CD14-positive monocyte (primary cell): ENCODE results near the gene FAM120A. TPM values are rescaled to one million over a fixed set of nuclear protein-coding genes. Genes with fewer than 3 reads are reported as not detected.
A peak's percentile ranks its signal among the peaks of the same experiment; 100 is the strongest.

Experiments used
- DNase-seq, 3 donors: peaks; one replicate each; pipeline ENCODE4 v3.0.0-alpha.2; 2011 to 2022
- H2AFZ ChIP-seq: 2 replicates; pipeline ENCODE4 v1.6.0; 2012; ENCODE audit warnings: mild to moderate bottlenecking, low read depth, low read length, inconsistent platforms; ENCODE audit not compliant: insufficient read depth, poor library complexity, severe bottlenecking
- H3K27ac ChIP-seq, 2 donors: 1 replicate in 1 of 2; 2 replicates in 1 of 2; pipeline ENCODE4 v1.5.1; 2012 to 2013; ENCODE audit warnings: low read length in 2 of 2, control low read depth in 1 of 2, inconsistent platforms in 1 of 2, low read depth in 1 of 2, mild to moderate bottlenecking in 1 of 2
- H3K27me3 ChIP-seq, 2 donors: one replicate each; pipeline versions ENCODE4 v1.6.0 to v1.6.1; 2011 to 2013; ENCODE audit warnings: low read length in 2 of 2; ENCODE audit not compliant: control insufficient read depth in 2 of 2, insufficient read depth in 2 of 2
- H3K36me3 ChIP-seq, 2 donors: replicated peaks in 1 of 2; 1 replicate in 1 of 2; 2 replicates in 1 of 2; pipeline versions ENCODE4 v1.5.1 to v1.6.1; 2012 to 2013; ENCODE audit warnings: low read length in 2 of 2, control low read depth in 1 of 2, inconsistent platforms in 1 of 2, mild to moderate bottlenecking in 1 of 2; ENCODE audit not compliant: insufficient read depth in 2 of 2, control insufficient read depth in 1 of 2
- H3K4me1 ChIP-seq, 2 donors: 1 replicate in 1 of 2; 2 replicates in 1 of 2; pipeline versions ENCODE4 v1.5.1 to v1.6.1; 2012 to 2013; ENCODE audit warnings: low read length in 2 of 2, control low read depth in 1 of 2, inconsistent platforms in 1 of 2, mild to moderate bottlenecking in 1 of 2, moderate library complexity in 1 of 2; ENCODE audit not compliant: insufficient read depth in 2 of 2, control insufficient read depth in 1 of 2
- H3K4me2 ChIP-seq: replicated peaks from 2 replicates; pipeline ENCODE3; 2012; ENCODE audit warnings: low read length, moderate library complexity, mild to moderate bottlenecking; ENCODE audit not compliant: poor library complexity, severe bottlenecking; ENCODE audit errors: extremely low read depth
- H3K4me3 ChIP-seq, 3 experiments: fragments of 200-600 bp in 1 of 3; sonication (generic) in 1 of 3; replicated peaks in 1 of 3; 1 replicate in 2 of 3; 2 replicates in 1 of 3; pipeline ENCODE4 v1.5.1; 2011 to 2013; ENCODE audit warnings: low read length in 3 of 3, mild to moderate bottlenecking in 3 of 3, control low read depth in 2 of 3, low read depth in 2 of 3, inconsistent platforms in 1 of 3, moderate library complexity in 1 of 3
- H3K79me2 ChIP-seq: 2 replicates; pipeline ENCODE4 v1.6.0; 2012; ENCODE audit warnings: mild to moderate bottlenecking, control low read depth, inconsistent platforms, low read length, moderate library complexity; ENCODE audit not compliant: insufficient read depth
- H3K9ac ChIP-seq: 2 replicates; pipeline ENCODE4 v1.6.0; 2017; ENCODE audit warnings: low read length, mild to moderate bottlenecking; ENCODE audit not compliant: insufficient read depth, poor library complexity, severe bottlenecking
- H3K9me3 ChIP-seq, 2 donors: replicated peaks in 1 of 2; 1 replicate in 1 of 2; 2 replicates in 1 of 2; pipeline versions ENCODE4 v1.5.1 to v1.6.1; 2012 to 2013; ENCODE audit warnings: low read length in 2 of 2, control low read depth in 1 of 2; ENCODE audit not compliant: control insufficient read depth in 1 of 2, insufficient read depth in 1 of 2
- H4K20me1 ChIP-seq: 2 replicates; pipeline ENCODE4 v1.6.0; 2012; ENCODE audit warnings: mild to moderate bottlenecking, low read length, control low read depth, moderate library complexity; ENCODE audit not compliant: insufficient read depth
- H3K27ac Mint-ChIP-seq, 7 donors: one replicate each; pipeline ENCODE4 v1.8.0; 2020; ENCODE audit warnings: mild to moderate bottlenecking in 7 of 7, mixed read lengths in 7 of 7, moderate library complexity in 6 of 7, inconsistent platforms in 2 of 7
- H3K27me3 Mint-ChIP-seq, 3 donors: one replicate each; pipeline ENCODE4 v1.8.0; 2021 to 2022; ENCODE audit warnings: low read depth in 3 of 3, mild to moderate bottlenecking in 3 of 3, mixed read lengths in 3 of 3, moderate library complexity in 3 of 3, inconsistent platforms in 1 of 3
- H3K36me3 Mint-ChIP-seq, 2 donors: one replicate each; pipeline ENCODE4 v1.8.0; 2020; ENCODE audit warnings: mixed read lengths in 2 of 2, inconsistent platforms in 1 of 2, mild to moderate bottlenecking in 1 of 2
- H3K4me1 Mint-ChIP-seq: one replicate; pipeline ENCODE4 v1.8.0; 2020; ENCODE audit warnings: mild to moderate bottlenecking, mixed read lengths
- H3K4me3 Mint-ChIP-seq, 2 donors: one replicate each; pipeline ENCODE4 v1.8.0; 2020; ENCODE audit warnings: mild to moderate bottlenecking in 2 of 2, mixed read lengths in 2 of 2, moderate library complexity in 1 of 2
- H3K9me3 Mint-ChIP-seq, 7 donors: one replicate each; pipeline ENCODE4 v1.8.0; 2020 to 2022; ENCODE audit warnings: mixed read lengths in 7 of 7, mild to moderate bottlenecking in 6 of 7, moderate library complexity in 6 of 7, inconsistent platforms in 2 of 7
- CTCF ChIP-seq: fragments of 200-600 bp; IDR thresholded peaks from one replicate; pipeline ENCODE4 v1.8.0; 2022; ENCODE audit warnings: antibody characterized with exemption, mild to moderate bottlenecking
- WGBS: methylation state at CpG from one replicate; pipeline ENCODE4 v1.1.5; 2013; ENCODE audit warnings: missing lambda C conversion rate; ENCODE audit not compliant: insufficient coverage; 5-methylcytosine and 5-hydroxymethylcytosine counted together
- intact Hi-C, 2 donors: fragments of 100-400 bp; cut with micrococcal nuclease; formaldehyde crosslinking; loops; one replicate each; pipeline versions ENCODE4 v1.15.0 to v1.15.1; 2023
- polyA plus RNA-seq, 3 donors: library from polyadenylated mRNA; depleted of rRNA in 1 of 3; unstranded in 2 of 3; stranded (reverse) in 1 of 3; fragments of 300-500 nt in 2 of 3; fragments of >200 nt in 1 of 3; fragmentation: Illumina TruSeq in 2 of 3; gene quantifications; 1 replicate in 2 of 3; 2 replicates in 1 of 3; pipeline ENCODE4 v1.2.3, GENCODE V29; 2012 to 2021

The FAM120A gene
- polyA plus RNA-seq, 3 donors, result 10.4 to 76.6 (median 12.7) TPM

GRCh38 chr9:93483497-93483896 lies 32.0 kb downstream of the FAM120A start:
- intact Hi-C loops, result no loop called here
- H3K27me3 Mint-ChIP-seq, result peaks cover 0 to 2% (median 2%) of the 10 kb centered on the region in 3 donors
- H3K36me3 Mint-ChIP-seq, result peaks cover 60 to 75% of the 10 kb centered on the region in 2 donors
- no peak for TF ChIP-seq CTCF
- no peaks in the 10 kb centered on the region for H3K27me3 ChIP-seq
- H3K4me1 Mint-ChIP-seq, result peaks cover 25% of the 10 kb centered on the region
- peaks cover 90% of the 10 kb centered on the region for H4K20me1 ChIP-seq
- H3K4me3 Mint-ChIP-seq, result no peak overlapping the region
- peaks cover 14 to 85% of the 10 kb centered on the region in 2 donors for H3K36me3 ChIP-seq
- no peaks in the 10 kb centered on the region for H3K9me3 ChIP-seq
- peaks cover 93% of the 10 kb centered on the region for H3K79me2 ChIP-seq
- no peak overlapping the region for H3K4me3 ChIP-seq
- H3K9ac ChIP-seq, result no peak overlapping the region
- WGBS, result no CpG with 5 or more reads among the region's 2 CpGs
- no peak for DNase-seq
- no peak overlapping the region for H2AFZ ChIP-seq
- no peak overlapping the region for H3K4me2 ChIP-seq
- no peak overlapping the region for H3K27ac Mint-ChIP-seq
- no peaks in the 10 kb centered on the region for H3K4me1 ChIP-seq
- peaks cover 0 to 3% (median 0%) of the 10 kb centered on the region in 7 donors for H3K9me3 Mint-ChIP-seq
- H3K27ac ChIP-seq, result peak overlapping the region in 1 of 2 donors; percentile 44

- peaks cover 57 to 75% of the 10 kb centered on the region in 2 donors for H3K36me3 Mint-ChIP-seq
- Histone ChIP-seq H3K79me2 (peaks cover 93% of the 10 kb centered on the region), H3K4me1 (peaks cover 6 to 14% of the 10 kb centered on the region in 2 donors), H3K36me3 (peaks cover 18 to 80% of the 10 kb centered on the region in 2 donors), H4K20me1 (peaks cover 89% of the 10 kb centered on the region), H2AFZ (no peak overlapping the region), H3K4me2 (no peak overlapping the region), H3K9me3 (no peaks in the 10 kb centered on the region), H3K9ac (no peak overlapping the region), H3K27ac (peak overlapping the region in 1 of 2 donors; percentile 58), H3K27me3 (no peaks in the 10 kb centered on the region), H3K4me3 (no peak overlapping the region)
- no peak for DNase-seq
- peaks cover 0 to 2% (median 2%) of the 10 kb centered on the region in 3 donors for H3K27me3 Mint-ChIP-seq
- TF ChIP-seq CTCF, result no peak
- peaks cover 0 to 3% (median 0%) of the 10 kb centered on the region in 7 donors for H3K9me3 Mint-ChIP-seq
- no CpG with 5 or more reads among the region's 1 CpG for WGBS
- no peak overlapping the region for H3K4me3 Mint-ChIP-seq
- H3K27ac Mint-ChIP-seq, result peak overlapping the region in 6 of 7 donors; percentile 20 to 81 (median 52)
- H3K4me1 Mint-ChIP-seq, result peaks cover 35% of the 10 kb centered on the region
- intact Hi-C loops, result no loop called here
Observed at GRCh38 chr9:93486268-93486667, 34.8 kb downstream of the FAM120A start.
